ENCODE results near the gene MACROD2.

The MACROD2 gene

DNA sequence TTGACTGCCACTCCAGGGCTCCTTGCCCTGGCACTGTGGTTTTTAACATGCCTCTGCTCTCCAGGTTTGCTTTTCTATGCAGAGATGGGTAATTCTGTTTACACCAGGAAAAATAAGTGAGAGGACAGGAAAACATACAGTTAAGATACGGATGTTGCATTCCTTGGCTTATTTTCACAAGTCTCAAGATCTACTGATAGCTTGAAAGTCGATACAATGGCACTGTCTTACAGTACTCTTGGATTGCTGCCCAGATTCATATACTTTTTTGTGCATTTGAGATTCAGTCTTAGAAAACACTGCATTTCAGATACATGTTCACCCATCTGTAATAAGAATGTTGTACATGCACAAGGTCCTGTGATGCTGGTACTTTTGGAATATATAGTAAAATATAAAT is 501.7 kb downstream of the MACROD2 start:
- no peak overlapping the region for H3K4me3 ChIP-seq
- H3K9ac ChIP-seq: no peak overlapping the region
- H3K4me1 ChIP-seq: peaks cover 0 to 7% (median 0%) of the 10 kb centered on the region in 10 experiments; a peak in 5 of 20 replicates
- no peak overlapping the region for H3K27ac ChIP-seq
- no peaks in the 10 kb centered on the region for H3K27me3 ChIP-seq
- TF ChIP-seq Cebpa-rat (IDR thresholded peaks at IDR 0.05): no peak
- H3K36me3 ChIP-seq: no peaks in the 10 kb centered on the region
- no peak overlapping the region for H3K4me2 ChIP-seq
- H3K9me3 ChIP-seq (replicated peaks in 1 of 11): no peaks in the 10 kb centered on the region
- H4K20me1 ChIP-seq: no peaks in the 10 kb centered on the region; a peak in 1 of 22 replicates

GRCh38 chr20:14498772-14499171 is 503.5 kb downstream of the MACROD2 start:
- Histone ChIP-seq H4K20me1 (no peaks in the 10 kb centered on the region; a peak in 1 of 22 replicates), H3K4me2 (0 out of 22 replicates have a peak overlapping the region, but pooled peaks of 1 of the 11 experiments have one; percentile 2), H3K4me3 (no peak overlapping the region), H3K9me3 (replicated peaks in 1 of 11) (no peaks in the 10 kb centered on the region), H3K4me1 (peaks cover 0 to 7% (median 0%) of the 10 kb centered on the region in 10 experiments; a peak in 5 of 20 replicates), H3K27me3 (no peaks in the 10 kb centered on the region), H3K27ac (no peak overlapping the region), H3K36me3 (no peaks in the 10 kb centered on the region), H3K9ac (no peak overlapping the region)
- TF ChIP-seq Cebpa-rat (IDR thresholded peaks at IDR 0.05): no peak

DNA sequence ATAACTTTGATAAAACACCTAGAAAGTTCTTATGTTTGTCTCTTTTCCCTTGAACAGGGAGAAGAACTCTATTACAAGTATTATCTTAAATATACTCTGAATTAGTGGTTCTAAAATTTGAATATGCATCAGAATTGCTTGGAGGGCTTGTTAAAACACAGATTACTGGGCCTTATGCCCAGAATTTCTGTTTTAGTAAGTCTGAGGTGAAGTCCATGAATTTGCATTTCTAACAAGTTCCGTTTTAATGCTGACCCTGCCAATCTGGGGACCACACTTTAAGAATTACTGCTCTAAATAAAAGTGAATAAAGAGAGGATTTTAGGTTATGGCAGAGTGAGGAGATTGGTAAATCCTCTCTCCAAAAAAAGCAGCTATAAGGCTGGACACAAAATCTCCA is 510.2 kb downstream of the MACROD2 start:
- no peak for TF ChIP-seq Cebpa-rat (IDR thresholded peaks at IDR 0.05)
- no peaks in the 10 kb centered on the region for H4K20me1 ChIP-seq

DNA sequence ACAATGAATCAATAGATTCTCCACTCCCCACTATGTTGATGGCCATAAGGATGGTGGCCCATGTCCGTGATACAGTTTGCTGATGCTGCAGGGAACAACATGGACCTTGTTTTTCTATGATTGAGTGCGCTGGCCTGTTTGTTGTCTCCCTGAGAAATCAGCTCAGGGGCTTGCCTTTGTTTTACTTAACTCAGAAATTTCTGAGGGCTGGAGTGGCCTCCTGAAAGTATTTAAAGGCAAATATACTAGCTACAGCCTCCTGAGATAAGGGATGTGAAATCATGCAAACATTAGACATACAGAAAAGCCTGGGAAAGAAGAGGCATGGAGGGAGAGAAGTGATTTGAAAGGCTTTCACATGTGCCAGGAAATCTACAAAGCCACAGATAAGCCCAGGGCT is 512.4 kb downstream of the MACROD2 start:
- Histone ChIP-seq H3K9me3 (replicated peaks in 1 of 11) (no peaks in the 10 kb centered on the region), H3K36me3 (no peaks in the 10 kb centered on the region), H3K9ac (no peak overlapping the region), H3K4me3 (no peak overlapping the region), H3K27me3 (no peaks in the 10 kb centered on the region), H3K27ac (no peak overlapping the region), H3K4me2 (peak overlapping the region in 9 of 11 experiments; percentile 2 to 53 (median 29); a peak in 12 of 22 replicates), H3K4me1 (peaks cover 0 to 12% (median 8%) of the 10 kb centered on the region in 10 experiments; a peak in 16 of 20 replicates), H4K20me1 (no peaks in the 10 kb centered on the region)
- TF ChIP-seq Cebpa-rat (IDR thresholded peaks at IDR 0.05): no peak

More for the DNA sequence above, 510.2 kb downstream of the MACROD2 start:
- Histone ChIP-seq H3K4me1 (peaks cover 0 to 12% (median 8%) of the 10 kb centered on the region in 10 experiments; a peak in 16 of 20 replicates), H3K4me3 (no peak overlapping the region), H3K9me3 (replicated peaks in 1 of 11) (no peaks in the 10 kb centered on the region), H3K36me3 (no peaks in the 10 kb centered on the region), H3K4me2 (no peak overlapping the region), H3K27ac (no peak overlapping the region), H3K9ac (no peak overlapping the region), H3K27me3 (no peaks in the 10 kb centered on the region)

DNA sequence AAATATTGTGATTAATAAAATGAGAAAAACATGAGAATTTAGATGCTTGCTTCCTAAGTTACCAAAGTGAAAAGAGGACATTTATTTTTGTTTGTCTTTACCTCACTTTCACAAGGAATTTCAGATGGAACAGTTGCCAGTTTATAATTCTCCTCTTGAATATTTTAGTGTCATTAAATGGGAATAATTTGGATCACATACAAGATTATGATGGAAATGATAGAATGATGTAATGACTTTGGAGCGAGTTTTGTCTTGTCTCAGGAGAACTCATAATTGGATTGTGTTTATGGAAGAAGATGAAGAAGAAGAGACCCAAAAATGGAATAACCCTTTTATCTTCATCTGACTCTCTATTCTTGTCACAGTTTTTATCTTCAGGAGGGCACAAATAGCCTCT is 515.0 kb downstream of the MACROD2 start:
- Histone ChIP-seq H4K20me1 (no peaks in the 10 kb centered on the region), H3K27me3 (no peaks in the 10 kb centered on the region), H3K9ac (no peak overlapping the region), H3K4me1 (peaks cover 0 to 17% (median 8%) of the 10 kb centered on the region in 10 experiments; a peak in 16 of 20 replicates), H3K4me3 (no peak overlapping the region), H3K9me3 (replicated peaks in 1 of 11) (no peaks in the 10 kb centered on the region), H3K27ac (no peak overlapping the region), H3K4me2 (no peak overlapping the region), H3K36me3 (no peaks in the 10 kb centered on the region)
- no peak for TF ChIP-seq Cebpa-rat (IDR thresholded peaks at IDR 0.05)

- peaks cover 0 to 16% (median 7%) of the 10 kb centered on the region in 10 experiments; a peak in 16 of 20 replicates for H3K4me1 ChIP-seq
- H3K36me3 ChIP-seq: no peaks in the 10 kb centered on the region
- H3K4me2 ChIP-seq: no peak overlapping the region
- TF ChIP-seq Cebpa-rat (IDR thresholded peaks at IDR 0.05): no peak
- no peaks in the 10 kb centered on the region for H4K20me1 ChIP-seq
- H3K9me3 ChIP-seq (replicated peaks in 1 of 11): no peaks in the 10 kb centered on the region
- H3K9ac ChIP-seq: no peak overlapping the region
- H3K27ac ChIP-seq: no peak overlapping the region
- no peak overlapping the region for H3K4me3 ChIP-seq
- H3K27me3 ChIP-seq: no peaks in the 10 kb centered on the region
Measured at GRCh38 chr20:14512839-14513238, 517.5 kb downstream of the MACROD2 start.

- Histone ChIP-seq H3K4me3 (no peak overlapping the region), H3K4me1 (peaks cover 0 to 11% (median 0%) of the 10 kb centered on the region in 10 experiments; a peak in 1 of 20 replicates), H3K9ac (no peak overlapping the region), H3K36me3 (no peaks in the 10 kb centered on the region), H4K20me1 (no peaks in the 10 kb centered on the region), H3K27ac (no peak overlapping the region), H3K27me3 (no peaks in the 10 kb centered on the region), H3K9me3 (replicated peaks in 1 of 11) (no peaks in the 10 kb centered on the region), H3K4me2 (no peak overlapping the region)
- no peak for TF ChIP-seq Cebpa-rat (IDR thresholded peaks at IDR 0.05)
Measured at GRCh38 chr20:14518648-14519047, 523.3 kb downstream of the MACROD2 start.

- no peak overlapping the region for H3K4me3 ChIP-seq
- no peak overlapping the region for H3K27ac ChIP-seq
- H3K4me2 ChIP-seq: no peak overlapping the region
- no peaks in the 10 kb centered on the region for H4K20me1 ChIP-seq
- no peak overlapping the region for H3K9ac ChIP-seq
- H3K9me3 ChIP-seq (replicated peaks in 1 of 11): no peaks in the 10 kb centered on the region
- no peak for TF ChIP-seq Cebpa-rat (IDR thresholded peaks at IDR 0.05)
- H3K4me1 ChIP-seq: no peaks in the 10 kb centered on the region
- H3K27me3 ChIP-seq: no peaks in the 10 kb centered on the region
- no peaks in the 10 kb centered on the region for H3K36me3 ChIP-seq
Measured at GRCh38 chr20:14521016-14521415, 525.7 kb downstream of the MACROD2 start.

- H3K4me2 ChIP-seq: no peak overlapping the region
- TF ChIP-seq Cebpa-rat (IDR thresholded peaks at IDR 0.05): no peak
- H3K36me3 ChIP-seq: no peaks in the 10 kb centered on the region
- no peak overlapping the region for H3K27ac ChIP-seq
- H3K4me3 ChIP-seq: no peak overlapping the region
- H3K27me3 ChIP-seq: no peaks in the 10 kb centered on the region
- no peak overlapping the region for H3K9ac ChIP-seq
- no peaks in the 10 kb centered on the region for H3K4me1 ChIP-seq
- H4K20me1 ChIP-seq: no peaks in the 10 kb centered on the region
- H3K9me3 ChIP-seq (replicated peaks in 1 of 11): no peaks in the 10 kb centered on the region
Measured at GRCh38 chr20:14521436-14521835, 526.1 kb downstream of the MACROD2 start.

DNA sequence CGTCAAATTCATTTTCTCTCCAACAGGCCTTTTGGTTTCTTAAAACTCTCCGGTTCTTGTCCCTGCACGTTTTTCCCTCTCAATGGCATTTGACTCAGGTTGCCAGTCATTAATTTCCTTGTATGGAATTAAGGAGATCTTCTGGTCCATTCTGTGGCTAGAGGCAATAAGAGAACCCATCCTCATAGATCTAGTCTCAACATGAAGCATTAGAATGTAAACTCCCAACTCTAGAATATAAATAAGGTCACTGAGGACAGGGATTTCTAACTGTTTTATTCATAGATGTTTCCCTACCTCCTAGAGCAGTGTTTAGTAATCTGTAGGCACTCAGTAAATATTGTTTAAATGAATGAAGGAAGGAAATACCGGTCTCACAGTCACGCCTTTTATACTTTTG is 527.3 kb downstream of the MACROD2 start:
- Histone ChIP-seq H3K36me3 (no peaks in the 10 kb centered on the region), H3K9me3 (replicated peaks in 1 of 11) (no peaks in the 10 kb centered on the region), H3K4me1 (no peaks in the 10 kb centered on the region), H3K27ac (no peak overlapping the region), H3K4me2 (no peak overlapping the region), H3K27me3 (no peaks in the 10 kb centered on the region), H3K9ac (no peak overlapping the region), H3K4me3 (no peak overlapping the region), H4K20me1 (no peaks in the 10 kb centered on the region)
- TF ChIP-seq Cebpa-rat (IDR thresholded peaks at IDR 0.05): no peak

Measured in BLaER1 treated with 17β-estradiol and CSF1 and Interleukin-3, amounts not matched to agents 10 nM and 100 nM (cell line).